C4-2B (cell line): ENCODE data around the gene NEMP1.
"Not testable (repeated sequence)": the region's sequence is repeated elsewhere in the genome, so short reads cannot be mapped to it uniquely, and the experiment has no call there.

Experiments used
- ZFX ChIP-seq: fragments of 450-650 bp; IDR thresholded peaks from 2 replicates; pipeline ENCODE4 v1.6.1; 2017
- TF ChIP-seq, protein P1 (sequence below): fragments of 450-650 bp; conservative IDR thresholded peaks from 2 replicates; pipeline ENCODE4 v1.5.1; 2017; ENCODE audit warnings: mild to moderate bottlenecking

DNA sequence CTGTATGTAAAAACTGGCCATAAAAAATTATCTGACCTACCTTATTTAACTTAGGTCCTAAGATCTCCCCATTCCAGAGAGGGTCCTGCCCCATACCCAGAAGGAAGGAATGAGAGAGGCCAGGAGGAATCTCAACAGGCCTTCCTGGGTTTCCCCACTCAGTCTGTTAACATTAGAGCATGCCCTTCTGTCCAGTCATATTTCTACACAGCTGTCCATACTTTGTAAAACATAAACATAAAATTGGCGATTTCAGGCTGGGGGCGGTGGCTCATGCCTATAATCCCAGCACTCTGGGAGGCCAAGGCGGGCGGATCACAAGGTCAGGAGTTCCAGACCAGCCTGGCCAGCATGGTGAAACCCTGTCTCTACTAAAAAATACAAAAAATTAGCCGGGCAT is 56.3 kb downstream of the NEMP1 start:
- TF ChIP-seq, protein P1, sequence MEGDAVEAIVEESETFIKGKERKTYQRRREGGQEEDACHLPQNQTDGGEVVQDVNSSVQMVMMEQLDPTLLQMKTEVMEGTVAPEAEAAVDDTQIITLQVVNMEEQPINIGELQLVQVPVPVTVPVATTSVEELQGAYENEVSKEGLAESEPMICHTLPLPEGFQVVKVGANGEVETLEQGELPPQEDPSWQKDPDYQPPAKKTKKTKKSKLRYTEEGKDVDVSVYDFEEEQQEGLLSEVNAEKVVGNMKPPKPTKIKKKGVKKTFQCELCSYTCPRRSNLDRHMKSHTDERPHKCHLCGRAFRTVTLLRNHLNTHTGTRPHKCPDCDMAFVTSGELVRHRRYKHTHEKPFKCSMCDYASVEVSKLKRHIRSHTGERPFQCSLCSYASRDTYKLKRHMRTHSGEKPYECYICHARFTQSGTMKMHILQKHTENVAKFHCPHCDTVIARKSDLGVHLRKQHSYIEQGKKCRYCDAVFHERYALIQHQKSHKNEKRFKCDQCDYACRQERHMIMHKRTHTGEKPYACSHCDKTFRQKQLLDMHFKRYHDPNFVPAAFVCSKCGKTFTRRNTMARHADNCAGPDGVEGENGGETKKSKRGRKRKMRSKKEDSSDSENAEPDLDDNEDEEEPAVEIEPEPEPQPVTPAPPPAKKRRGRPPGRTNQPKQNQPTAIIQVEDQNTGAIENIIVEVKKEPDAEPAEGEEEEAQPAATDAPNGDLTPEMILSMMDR = not testable (repeated sequence)
- TF ChIP-seq ZFX = not testable (repeated sequence)
